HCT116 (cell line): Measurements from ENCODE around the gene FAAP100. TPM values are rescaled to one million over a fixed set of nuclear protein-coding genes. Genes with fewer than 3 reads are reported as not detected.

Experiments used
- ATAC-seq: fragments of 200-7000 bp; cut with Tn5 transposase; 2 replicates; pipeline ENCODE4 v1.9.1; 2020; ENCODE audit warnings: mild to moderate bottlenecking, moderate library complexity
- BruUV-seq: library from RNA; stranded (reverse); fragments of 400-500 nt; replicated peaks from 2 replicates; lab custom pipeline; 2021; lab: Mats Ljungman, UMichigan
- CTCF ChIA-PET: fragments of 300-600 bp; sonication (Branson Sonifier 250); formaldehyde crosslinking; loops from one replicate; lab custom pipeline; 2021; ENCODE audit warnings: antibody characterized with exemption; lab: Charles Lee
- POLR2A ChIA-PET: fragments of 300-600, 350-600 bp; sonication (Branson Sonifier 250); formaldehyde crosslinking; loops from one replicate; lab custom pipeline; 2021; ENCODE audit warnings: antibody characterized with exemption; lab: Charles Lee
- RAD21 ChIA-PET, 2 experiments: fragments of 300-600 bp; sonication (Branson Sonifier 250); formaldehyde crosslinking; loops; one replicate each; lab custom pipeline; 2023; ENCODE audit warnings: low total read pairs in 2 of 2; ENCODE audit not compliant: uncharacterized antibody in 2 of 2, unreplicated experiment in 2 of 2, low non-redundant PET in 1 of 2; lab: Charles Lee
- DNase-seq: peaks from one replicate; pipeline ENCODE4 v3.0.0-alpha.2; 2010; ENCODE audit warnings: low read depth, low spot score
- H2AFZ ChIP-seq: fragments of 200-600 bp; shearing (Covaris generic), sonication (generic); 2 replicates; pipeline ENCODE4 v1.6.1; 2017; ENCODE audit warnings: low read depth, mixed run types, mixed read lengths, antibody characterized with exemption, low read length; ENCODE audit not compliant: poor library complexity, severe bottlenecking
- H3K27ac ChIP-seq: 2 replicates; pipeline ENCODE4 v1.5.1; 2012; ENCODE audit warnings: low read depth, low read length
- H3K27me3 ChIP-seq: fragments of 200-600 bp; sonication (generic); 2 replicates; pipeline ENCODE4 v1.6.1; 2016; ENCODE audit warnings: mixed run types, low read length, mixed read lengths; ENCODE audit not compliant: insufficient read depth
- H3K36me3 ChIP-seq, 2 experiments: fragments of 200-500 bp in 1 of 2; fragments of 200-600 bp in 1 of 2; sonication (Bioruptor generic) in 1 of 2; sonication (generic) in 1 of 2; 2 replicates each; pipeline versions ENCODE4 v1.5.1 to v1.6.1; 2014 to 2016; ENCODE audit warnings: low read length in 2 of 2, inconsistent platforms in 1 of 2, mixed read lengths in 1 of 2, mixed run types in 1 of 2; ENCODE audit not compliant: insufficient read depth in 2 of 2, control insufficient read depth in 1 of 2
- H3K4me1 ChIP-seq, 2 experiments: fragments of 200-600 bp in 1 of 2; sonication (generic) in 1 of 2; 2 replicates each; pipeline versions ENCODE4 v1.5.1 to v1.6.1; 2012 to 2017; ENCODE audit warnings: low read length in 2 of 2, inconsistent platforms in 1 of 2, mild to moderate bottlenecking in 1 of 2, mixed read lengths in 1 of 2, mixed run types in 1 of 2, moderate library complexity in 1 of 2; ENCODE audit not compliant: insufficient read depth in 2 of 2, control insufficient read depth in 1 of 2
- H3K4me2 ChIP-seq: fragments of 200-600 bp; sonication (generic); 2 replicates; pipeline ENCODE4 v1.6.1; 2017; ENCODE audit warnings: mixed run types, low read length, mixed read lengths
- H3K4me3 ChIP-seq, 2 experiments: fragments of 200-600 bp in 1 of 2; sonication (generic) in 1 of 2; replicated peaks in 1 of 2; 2 replicates each; pipeline ENCODE4 v1.5.1; 2011 to 2016; ENCODE audit warnings: low read length in 2 of 2, control low read depth in 1 of 2, low read depth in 1 of 2, mild to moderate bottlenecking in 1 of 2, mixed read lengths in 1 of 2, mixed run types in 1 of 2
- H3K79me2 ChIP-seq: fragments of 200-600 bp; sonication (generic); 2 replicates; pipeline ENCODE4 v1.6.1; 2017; ENCODE audit warnings: mild to moderate bottlenecking, mixed run types, low read length, moderate library complexity, mixed read lengths; ENCODE audit not compliant: insufficient read depth
- H3K9ac ChIP-seq: fragments of 200-600 bp; sonication (generic); 2 replicates; pipeline ENCODE4 v1.6.1; 2016; ENCODE audit warnings: low read length, mixed read lengths
- H3K9me2 ChIP-seq: fragments of 200-600 bp; sonication (generic), shearing (Covaris generic); 2 replicates; pipeline ENCODE4 v1.6.1; 2017; ENCODE audit warnings: mixed run types, mild to moderate bottlenecking, moderate library complexity; ENCODE audit not compliant: insufficient read depth
- H3K9me3 ChIP-seq, 2 experiments: fragments of 200-500 bp in 1 of 2; fragments of 200-600 bp in 1 of 2; sonication (Bioruptor generic) in 1 of 2; sonication (generic) in 1 of 2; 2 replicates each; pipeline ENCODE4 v1.6.1; 2014 to 2017; ENCODE audit warnings: low read length in 2 of 2, mixed read lengths in 2 of 2, inconsistent platforms in 1 of 2, low read depth in 1 of 2, mild to moderate bottlenecking in 1 of 2, mixed run types in 1 of 2, moderate library complexity in 1 of 2; ENCODE audit not compliant: control insufficient read depth in 1 of 2, insufficient read depth in 1 of 2
- H4K20me1 ChIP-seq: fragments of 200-600 bp; sonication (generic), shearing (Covaris generic); 2 replicates; pipeline ENCODE4 v1.6.1; 2017; ENCODE audit warnings: mixed run types, mild to moderate bottlenecking, moderate library complexity; ENCODE audit not compliant: insufficient read depth
- CBX3 ChIP-seq: IDR thresholded peaks from 2 replicates; pipeline ENCODE4 v1.6.1; 2012; ENCODE audit warnings: low read depth
- CEBPB ChIP-seq: IDR thresholded peaks from 2 replicates; pipeline ENCODE4 v1.6.1; 2012; ENCODE audit warnings: low read depth
- EGR1 ChIP-seq: IDR thresholded peaks from 2 replicates; pipeline ENCODE4 v1.6.1; 2012; ENCODE audit warnings: low read depth
- ELF1 ChIP-seq: IDR thresholded peaks from 2 replicates; pipeline ENCODE4 v1.6.1; 2012; ENCODE audit warnings: low read depth, borderline replicate concordance
- EZH2 ChIP-seq: fragments of 200-600 bp; sonication (generic); IDR thresholded peaks from 2 replicates; pipeline ENCODE4 v1.6.1; 2017; ENCODE audit warnings: antibody characterized with exemption, mixed run types
- EZH2phosphoT487 ChIP-seq: fragments of 200-600 bp; IDR thresholded peaks from 2 replicates; pipeline ENCODE4 v1.6.1; 2018; ENCODE audit warnings: antibody characterized with exemption, borderline replicate concordance
- FOSL1 ChIP-seq: IDR thresholded peaks from 2 replicates; pipeline ENCODE4 v1.6.1; 2012; ENCODE audit warnings: low read depth
- JUND ChIP-seq: IDR thresholded peaks from 2 replicates; pipeline ENCODE4 v1.6.1; 2012
- POLR2A ChIP-seq: IDR thresholded peaks from 2 replicates; pipeline ENCODE4 v1.7.0; 2011; ENCODE audit warnings: borderline replicate concordance; ENCODE audit not compliant: insufficient read depth, insufficient read length; ENCODE audit errors: extremely low read depth
- POLR2AphosphoS5 ChIP-seq: IDR thresholded peaks from 2 replicates; pipeline ENCODE4 v1.6.1; 2011; ENCODE audit warnings: mild to moderate bottlenecking, low read depth, low read length, moderate library complexity
- RAD21 ChIP-seq: IDR thresholded peaks from 2 replicates; pipeline ENCODE4 v1.6.1; 2012; ENCODE audit warnings: low read depth, mild to moderate bottlenecking
- REST ChIP-seq: IDR thresholded peaks from 2 replicates; pipeline ENCODE4 v1.6.1; 2012; ENCODE audit warnings: low read depth
- SIN3A ChIP-seq: IDR thresholded peaks from 2 replicates; pipeline ENCODE4 v1.6.1; 2012; ENCODE audit warnings: low read depth
- SP1 ChIP-seq: IDR thresholded peaks from 2 replicates; pipeline ENCODE4 v1.6.1; 2012; ENCODE audit warnings: low read depth
- YY1 ChIP-seq: IDR thresholded peaks from 2 replicates; pipeline ENCODE4 v1.6.1; 2011; ENCODE audit warnings: low read length, low read depth, moderate library complexity, mild to moderate bottlenecking; ENCODE audit not compliant: insufficient replicate concordance; ENCODE audit errors: extremely low read depth
- ZBTB33 ChIP-seq: IDR thresholded peaks from 2 replicates; pipeline ENCODE4 v1.6.1; 2011; ENCODE audit warnings: mild to moderate bottlenecking, low read length, moderate library complexity; ENCODE audit not compliant: insufficient replicate concordance; ENCODE audit errors: extremely low read depth
- ZFX ChIP-seq: fragments of 450-650 bp; IDR thresholded peaks from 2 replicates; pipeline ENCODE4 v1.6.1; 2017
- intact Hi-C: fragments of 100-400 bp; cut with micrococcal nuclease; formaldehyde crosslinking; loops from 2 replicates; pipeline ENCODE4 v1.10.0; 2022
- total RNA-seq: library from RNA; stranded (reverse); gene quantifications from one replicate; pipeline ENCODE4 v1.2.1, GENCODE V29; 2021; ENCODE audit not compliant: unreplicated experiment
- TF ChIP-seq, protein P1 (sequence below): IDR thresholded peaks from 2 replicates; pipeline ENCODE4 v1.6.1; 2012
- TF ChIP-seq, protein P2 (sequence below): IDR thresholded peaks from 2 replicates; pipeline ENCODE4 v1.6.1; 2012

Gene FAAP100
- total RNA-seq, 1 experiment from 2014 or later: 53.4 TPM

- Histone ChIP-seq H3K9me2 (no peaks in the 10 kb centered on the region), H3K36me3 (no peaks in the 10 kb centered on the region), H3K27ac (no peak overlapping the region), H3K79me2 (no peaks in the 10 kb centered on the region; the same call in 1 of the 2 replicates), H3K4me3 (no peak overlapping the region), H2AFZ (no peak overlapping the region), H3K4me1 (peaks cover 14 to 42% of the 10 kb centered on the region in 2 experiments), H4K20me1 (no peaks in the 10 kb centered on the region), H3K27me3 (no peaks in the 10 kb centered on the region), H3K9me3 (no peaks in the 10 kb centered on the region), H3K4me2 (no peak overlapping the region), H3K9ac (no peak overlapping the region)
- intact Hi-C loops: no loop called here
- DNase-seq (no peak), ATAC-seq (peak; percentile 21; the same call in 1 of the 2 replicates)
- ChIA-PET RAD21 (no interaction called here), CTCF (interaction anchor here (1.0 kb wide), 1 partner anchor 9 kb away, joined by 5 read pairs; no protein-coding TSS in a partner anchor), POLR2A (interaction anchor here (1.0 to 3.5 kb wide), 4 partner anchors 12 to 19 kb away, joined by 4 to 20 read pairs (median 6); partner anchors contain the start of gene ACTG1)
- no peak for TF ChIP-seq YY1
- TF ChIP-seq EZH2phosphoT487: no peak
- no peak for TF ChIP-seq EZH2
- TF ChIP-seq CEBPB: no peak
- no peak for TF ChIP-seq FOSL1
- TF ChIP-seq SP1: no peak
- TF ChIP-seq, protein P1, sequence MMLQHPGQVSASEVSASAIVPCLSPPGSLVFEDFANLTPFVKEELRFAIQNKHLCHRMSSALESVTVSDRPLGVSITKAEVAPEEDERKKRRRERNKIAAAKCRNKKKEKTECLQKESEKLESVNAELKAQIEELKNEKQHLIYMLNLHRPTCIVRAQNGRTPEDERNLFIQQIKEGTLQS: no peak
- no peak for TF ChIP-seq REST
- no peak for TF ChIP-seq JUND
- no peak for TF ChIP-seq EGR1
- TF ChIP-seq, protein P2, sequence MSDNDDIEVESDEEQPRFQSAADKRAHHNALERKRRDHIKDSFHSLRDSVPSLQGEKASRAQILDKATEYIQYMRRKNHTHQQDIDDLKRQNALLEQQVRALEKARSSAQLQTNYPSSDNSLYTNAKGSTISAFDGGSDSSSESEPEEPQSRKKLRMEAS: no peak
- no peak for TF ChIP-seq POLR2A
- no peak for TF ChIP-seq SIN3A
- TF ChIP-seq ELF1: no peak
- TF ChIP-seq ZFX: no peak
- TF ChIP-seq RAD21: no peak
- no peak for TF ChIP-seq POLR2AphosphoS5
- TF ChIP-seq CBX3: no peak
- no peak for TF ChIP-seq ZBTB33
- TF ChIP-seq, all 23 proteins: peak for 0
- BruUV-seq: no TSS peak
Observed at GRCh38 chr17:81493198-81494038, 58.7 kb downstream of the FAAP100 start.
